ENCODE data around the gene ATRAID.

ATRAID gene

GRCh38 chr2:27201675-27202074 is 10.2 kb upstream of the ATRAID start:
- no peaks in the 10 kb centered on the region for H3K27me3 Mint-ChIP-seq
- no peaks in the 10 kb centered on the region for H3K9me3 Mint-ChIP-seq
- H3K4me1 Mint-ChIP-seq = no peaks in the 10 kb centered on the region
- no peak overlapping the region for H3K4me3 Mint-ChIP-seq
- ATAC-seq (replicated peaks; ENCODE audit: extremely low read depth, poor library complexity, severe bottlenecking) (no peak), DNase-seq (ENCODE audit: low spot score in 2 of 2) (no peak)
- peaks cover 30% of the 10 kb centered on the region for H3K36me3 Mint-ChIP-seq (ENCODE audit: insufficient read depth)
- H3K27ac Mint-ChIP-seq (ENCODE audit: low read depth) = no peak overlapping the region

GRCh38 chr2:27202854-27203253 is 9.0 kb upstream of the ATRAID start:
- H3K36me3 Mint-ChIP-seq (ENCODE audit: insufficient read depth) = peaks cover 38% of the 10 kb centered on the region
- no peak for ATAC-seq (replicated peaks; ENCODE audit: extremely low read depth, poor library complexity, severe bottlenecking)
- H3K4me1 Mint-ChIP-seq = no peaks in the 10 kb centered on the region
- no peak for DNase-seq (ENCODE audit: low spot score in 2 of 2)
- no peaks in the 10 kb centered on the region for H3K9me3 Mint-ChIP-seq
- H3K4me3 Mint-ChIP-seq = no peak overlapping the region
- no peaks in the 10 kb centered on the region for H3K27me3 Mint-ChIP-seq
- H3K27ac Mint-ChIP-seq (ENCODE audit: low read depth) = no peak overlapping the region

- DNase-seq (ENCODE audit: low spot score in 2 of 2) (no peak), ATAC-seq (replicated peaks; ENCODE audit: extremely low read depth, poor library complexity, severe bottlenecking) (no peak)
- peaks cover 38% of the 10 kb centered on the region for H3K36me3 Mint-ChIP-seq (ENCODE audit: insufficient read depth)
- no peak overlapping the region for H3K27ac Mint-ChIP-seq (ENCODE audit: low read depth)
- no peak overlapping the region for H3K4me3 Mint-ChIP-seq
- no peaks in the 10 kb centered on the region for H3K27me3 Mint-ChIP-seq
- H3K9me3 Mint-ChIP-seq = no peaks in the 10 kb centered on the region
- no peaks in the 10 kb centered on the region for H3K4me1 Mint-ChIP-seq
These were observed 8.1 kb upstream of the ATRAID start for GRCh38 chr2:27203741-27204140.

GRCh38 chr2:27204566-27204965 is 7.3 kb upstream of the ATRAID start:
- ATAC-seq (replicated peaks; ENCODE audit: extremely low read depth, poor library complexity, severe bottlenecking) = no peak
- peaks cover 3% of the 10 kb centered on the region for H3K4me1 Mint-ChIP-seq
- H3K27me3 Mint-ChIP-seq = no peaks in the 10 kb centered on the region
- H3K4me3 Mint-ChIP-seq = no peak overlapping the region
- DNase-seq (ENCODE audit: low spot score in 2 of 2) = no peak
- H3K27ac Mint-ChIP-seq (ENCODE audit: low read depth) = no peak overlapping the region
- H3K36me3 Mint-ChIP-seq (ENCODE audit: insufficient read depth) = peaks cover 35% of the 10 kb centered on the region
- no peaks in the 10 kb centered on the region for H3K9me3 Mint-ChIP-seq

GRCh38 chr2:27205206-27205605 is 6.6 kb upstream of the ATRAID start:
- no peaks in the 10 kb centered on the region for H3K27me3 Mint-ChIP-seq
- H3K27ac Mint-ChIP-seq (ENCODE audit: low read depth) = no peak overlapping the region
- no peak overlapping the region for H3K4me3 Mint-ChIP-seq
- peaks cover 33% of the 10 kb centered on the region for H3K36me3 Mint-ChIP-seq (ENCODE audit: insufficient read depth)
- DNase-seq (ENCODE audit: low spot score in 2 of 2) = no peak
- H3K4me1 Mint-ChIP-seq = peaks cover 9% of the 10 kb centered on the region
- no peak for ATAC-seq (replicated peaks; ENCODE audit: extremely low read depth, poor library complexity, severe bottlenecking)
- H3K9me3 Mint-ChIP-seq = no peaks in the 10 kb centered on the region

GRCh38 chr2:27206346-27206745 is 5.5 kb upstream of the ATRAID start:
- H3K4me1 Mint-ChIP-seq = peaks cover 9% of the 10 kb centered on the region
- no peak overlapping the region for H3K27ac Mint-ChIP-seq (ENCODE audit: low read depth)
- ATAC-seq (replicated peaks; ENCODE audit: extremely low read depth, poor library complexity, severe bottlenecking) (no peak), DNase-seq (ENCODE audit: low spot score in 2 of 2) (no peak)
- peaks cover 30% of the 10 kb centered on the region for H3K36me3 Mint-ChIP-seq (ENCODE audit: insufficient read depth)
- no peaks in the 10 kb centered on the region for H3K9me3 Mint-ChIP-seq
- H3K4me3 Mint-ChIP-seq = no peak overlapping the region
- no peaks in the 10 kb centered on the region for H3K27me3 Mint-ChIP-seq

GRCh38 chr2:27208486-27209050 is 3.3 kb upstream of the ATRAID start:
- no peaks in the 10 kb centered on the region for H3K9me3 Mint-ChIP-seq
- H3K27ac Mint-ChIP-seq (ENCODE audit: low read depth) = no peak overlapping the region
- no peak overlapping the region for H3K4me3 Mint-ChIP-seq
- no peak for DNase-seq (ENCODE audit: low spot score in 2 of 2)
- no peaks in the 10 kb centered on the region for H3K27me3 Mint-ChIP-seq
- H3K36me3 Mint-ChIP-seq (ENCODE audit: insufficient read depth) = peaks cover 31% of the 10 kb centered on the region
- H3K4me1 Mint-ChIP-seq = peaks cover 21% of the 10 kb centered on the region
- no peak for ATAC-seq (replicated peaks; ENCODE audit: extremely low read depth, poor library complexity, severe bottlenecking)

GRCh38 chr2:27209621-27210401 is 2.0 kb upstream of the ATRAID start:
- no peaks in the 10 kb centered on the region for H3K9me3 Mint-ChIP-seq
- peak overlapping the region; percentile 24 for H3K4me3 Mint-ChIP-seq
- no peak overlapping the region for H3K27ac Mint-ChIP-seq (ENCODE audit: low read depth)
- peaks cover 26% of the 10 kb centered on the region for H3K36me3 Mint-ChIP-seq (ENCODE audit: insufficient read depth)
- no peaks in the 10 kb centered on the region for H3K27me3 Mint-ChIP-seq
- no peak for ATAC-seq (replicated peaks; ENCODE audit: extremely low read depth, poor library complexity, severe bottlenecking)
- DNase-seq (ENCODE audit: low spot score in 2 of 2) = no peak
- H3K4me1 Mint-ChIP-seq = peaks cover 24% of the 10 kb centered on the region

GRCh38 chr2:27211241-27211942 is 449 bp upstream of the ATRAID start:
- Mint-ChIP-seq H3K9me3 (no peaks in the 10 kb centered on the region), H3K27ac (ENCODE audit: low read depth) (peak overlapping the region; percentile 100), H3K4me1 (peaks cover 29% of the 10 kb centered on the region), H3K36me3 (ENCODE audit: insufficient read depth) (peaks cover 24% of the 10 kb centered on the region), H3K27me3 (no peaks in the 10 kb centered on the region), H3K4me3 (peak overlapping the region; percentile 99)
- DNase-seq (ENCODE audit: low spot score in 2 of 2) = peak in 1 of 2 donors; percentile 29
- ATAC-seq (replicated peaks; ENCODE audit: extremely low read depth, poor library complexity, severe bottlenecking) = peak; percentile 1

GRCh38 chr2:27212626-27213471 is 1.0 kb downstream of the ATRAID start:
- ATAC-seq (replicated peaks; ENCODE audit: extremely low read depth, poor library complexity, severe bottlenecking) (peak; percentile 74), DNase-seq (ENCODE audit: low spot score in 2 of 2) (peak in 1 of 2 donors; percentile 69)
- H3K27ac Mint-ChIP-seq (ENCODE audit: low read depth) = peak overlapping the region; percentile 100
- no peaks in the 10 kb centered on the region for H3K9me3 Mint-ChIP-seq
- peak overlapping the region; percentile 99 for H3K4me3 Mint-ChIP-seq
- H3K27me3 Mint-ChIP-seq = no peaks in the 10 kb centered on the region
- peaks cover 21% of the 10 kb centered on the region for H3K36me3 Mint-ChIP-seq (ENCODE audit: insufficient read depth)
- H3K4me1 Mint-ChIP-seq = peaks cover 44% of the 10 kb centered on the region

GRCh38 chr2:27214941-27215340 is 3.1 kb downstream of the ATRAID start:
- no peak for ATAC-seq (replicated peaks; ENCODE audit: extremely low read depth, poor library complexity, severe bottlenecking)
- H3K27ac Mint-ChIP-seq (ENCODE audit: low read depth) = no peak overlapping the region
- no peaks in the 10 kb centered on the region for H3K27me3 Mint-ChIP-seq
- DNase-seq (ENCODE audit: low spot score in 2 of 2) = no peak
- no peak overlapping the region for H3K4me3 Mint-ChIP-seq
- H3K9me3 Mint-ChIP-seq = no peaks in the 10 kb centered on the region
- H3K4me1 Mint-ChIP-seq = peaks cover 42% of the 10 kb centered on the region
- peaks cover 20% of the 10 kb centered on the region for H3K36me3 Mint-ChIP-seq (ENCODE audit: insufficient read depth)

GRCh38 chr2:27216416-27217137 is 4.7 kb downstream of the ATRAID start:
- Mint-ChIP-seq H3K9me3 (no peaks in the 10 kb centered on the region), H3K4me3 (peak overlapping the region; percentile 97), H3K27me3 (no peaks in the 10 kb centered on the region), H3K36me3 (ENCODE audit: insufficient read depth) (peaks cover 23% of the 10 kb centered on the region), H3K4me1 (peaks cover 40% of the 10 kb centered on the region), H3K27ac (ENCODE audit: low read depth) (peak overlapping the region; percentile 46)
- no peak for DNase-seq (ENCODE audit: low spot score in 2 of 2)
- ATAC-seq (replicated peaks; ENCODE audit: extremely low read depth, poor library complexity, severe bottlenecking) = no peak
